Kidney (tissue), 14 donors: ENCODE data around the gene NINL. TPM values are rescaled to one million over a fixed set of nuclear protein-coding genes. Genes with fewer than 3 reads are reported as not detected.

ENCODE experiments used
- DNase-seq, 5 donors: peaks; one replicate each; pipeline ENCODE4 v3.0.0-alpha.2; 2013 to 2020
- FAIRE-seq: peaks from 2 replicates; lab custom pipeline; 2012; peaks lifted over from hg19 to GRCh38; lab: Jason Lieb, UNC
- H3K27ac ChIP-seq, 2 donors: one replicate each; pipeline ENCODE4 v1.7.0; 2013; ENCODE audit warnings: low read depth in 2 of 2, low read length in 2 of 2, inconsistent platforms in 1 of 2
- H3K27me3 ChIP-seq: one replicate; pipeline ENCODE4 v1.7.1; 2013; ENCODE audit warnings: low read length, inconsistent platforms; ENCODE audit not compliant: control insufficient read depth, insufficient read depth
- H3K36me3 ChIP-seq, 3 donors: one replicate each; pipeline versions ENCODE4 v1.7.0 to v1.7.1; 2013; ENCODE audit warnings: low read length in 3 of 3, control low read depth in 1 of 3, inconsistent platforms in 1 of 3; ENCODE audit not compliant: insufficient read depth in 3 of 3, control insufficient read depth in 2 of 3
- H3K4me1 ChIP-seq, 3 donors: one replicate each; pipeline versions ENCODE4 v1.7.0 to v1.7.1; 2013; ENCODE audit warnings: low read length in 3 of 3, inconsistent platforms in 1 of 3, low read depth in 1 of 3; ENCODE audit not compliant: control insufficient read depth in 2 of 3, insufficient read depth in 2 of 3
- H3K4me3 ChIP-seq, 3 donors: one replicate each; pipeline versions ENCODE4 v1.7.0 to v1.8.1; 2013; ENCODE audit warnings: low read length in 3 of 3, control low read depth in 1 of 3, inconsistent platforms in 1 of 3
- H3K9ac ChIP-seq, 3 donors: one replicate each; pipeline versions ENCODE4 v1.7.0 to v1.7.1; 2013; ENCODE audit warnings: low read length in 3 of 3, control low read depth in 1 of 3, inconsistent platforms in 1 of 3
- H3K9me3 ChIP-seq, 3 donors: one replicate each; pipeline versions ENCODE4 v1.7.0 to v1.7.1; 2013; ENCODE audit warnings: low read length in 3 of 3, control low read depth in 1 of 3, inconsistent platforms in 1 of 3; ENCODE audit not compliant: control insufficient read depth in 2 of 3, insufficient read depth in 1 of 3
- CTCF ChIP-seq: IDR thresholded peaks from 3 replicates; pipeline ENCODE4 v1.5.1; 2012; ENCODE audit warnings: mild to moderate bottlenecking, moderate library complexity, borderline replicate concordance; ENCODE audit not compliant: insufficient read depth; ENCODE audit errors: extremely low read depth
- intact Hi-C: fragments of 100-400 bp; cut with DNase I; formaldehyde crosslinking; loops from one replicate; pipeline ENCODE4 v1.11.1; 2022
- polyA plus RNA-seq: library from polyadenylated mRNA; stranded (reverse); fragments of 350-450 nt; fragmentation: Illumina TruSeq; extraction: RNeasy Lipid Tissue Mini Kit (QIAGEN cat#74804); gene quantifications from one replicate; pipeline ENCODE4 v1.2.3, GENCODE V29; 2014; ENCODE audit warnings: low read depth, low replicate concordance; ENCODE audit not compliant: insufficient read depth
- total RNA-seq: library from RNA; stranded (reverse); fragmentation: NEBNext Ultra II Directional; extraction: Animal tissue kit (Norgen Biotek cat#: 25700); gene quantifications from one replicate; pipeline ENCODE4 v1.2.1, GENCODE V29; 2021
- donor health status: control.
- donor health status: control.
- donor health status: control.
- donor health status: control.
- donor health status: control.
- donor health status: DM: yes; HTN: yes; CAD: no.
- donor health status: Normal renal cell carcinoma (clear cell type).

The NINL gene
- total and polyA plus RNA-seq, 2 donors from 2014 or later, result 23.4 to 25.2 TPM

- H3K9ac ChIP-seq, result peak overlapping the region in 1 of 3 donors; percentile 52
- FAIRE-seq (no peak), DNase-seq (peak in 2 of 5 donors; percentile 21 to 59)
- H3K4me3 ChIP-seq, result peak overlapping the region in 2 of 3 donors; percentile 50 to 57
- H3K27me3 ChIP-seq, result no peaks in the 10 kb centered on the region
- H3K9me3 ChIP-seq, result no peaks in the 10 kb centered on the region
- peaks cover 0 to 3% (median 0%) of the 10 kb centered on the region in 3 donors for H3K36me3 ChIP-seq
- peak; percentile 25 for TF ChIP-seq CTCF
- H3K27ac ChIP-seq, result peak overlapping the region; percentile 70 to 77
- intact Hi-C loops, result no loop called here
- peaks cover 0 to 22% (median 14%) of the 10 kb centered on the region in 3 donors for H3K4me1 ChIP-seq
Observed at GRCh38 chr20:25539742-25540672, 45.3 kb downstream of the NINL start.

- FAIRE-seq (no peak), DNase-seq (peak in 1 of 5 donors; percentile 35)
- Histone ChIP-seq H3K27me3 (no peaks in the 10 kb centered on the region), H3K27ac (peak overlapping the region in 1 of 2 donors; percentile 15), H3K9ac (peak overlapping the region in 1 of 3 donors; percentile 52), H3K9me3 (no peaks in the 10 kb centered on the region), H3K36me3 (peaks cover 0 to 3% (median 0%) of the 10 kb centered on the region in 3 donors), H3K4me1 (peaks cover 0 to 20% (median 18%) of the 10 kb centered on the region in 3 donors), H3K4me3 (peak overlapping the region in 1 of 3 donors; percentile 57)
- no peak for TF ChIP-seq CTCF
- intact Hi-C loops, result no loop called here
Observed at GRCh38 chr20:25538838-25539665, 46.3 kb downstream of the NINL start.

GRCh38 chr20:25537890-25538289 is 47.4 kb downstream of the NINL start:
- peaks cover 0 to 19% (median 18%) of the 10 kb centered on the region in 3 donors for H3K4me1 ChIP-seq
- DNase-seq, result no peak
- H3K4me3 ChIP-seq, result no peak overlapping the region
- intact Hi-C loops, result no loop called here
- peaks cover 0 to 3% (median 0%) of the 10 kb centered on the region in 3 donors for H3K36me3 ChIP-seq
- H3K9me3 ChIP-seq, result no peaks in the 10 kb centered on the region
- no peak for FAIRE-seq
- H3K27me3 ChIP-seq, result no peaks in the 10 kb centered on the region
- no peak for TF ChIP-seq CTCF
- no peak overlapping the region for H3K9ac ChIP-seq
- H3K27ac ChIP-seq, result no peak overlapping the region
